Psoas muscle (tissue), 8 donors: Measurements from ENCODE around the gene ZSCAN30. TPM values are rescaled to one million over a fixed set of nuclear protein-coding genes. Genes with fewer than 3 reads are reported as not detected.

Experiments
- ATAC-seq, 4 donors: fragments of 200-7000 bp; cut with Tn5 transposase; one replicate each; pipeline ENCODE4 v1.9.1; 2020; ENCODE audit warnings: moderate library complexity in 3 of 4, mild to moderate bottlenecking in 2 of 4
- DNase-seq, 2 donors: peaks; one replicate each; pipeline ENCODE4 v3.0.0-alpha.2; 2020
- H3K27ac ChIP-seq: fragments of 200-600 bp; one replicate; pipeline ENCODE4 v1.8.0; 2022
- H3K27me3 ChIP-seq, 3 donors: fragments of 200-600 bp in 1 of 3; one replicate each; pipeline versions ENCODE4 v1.6.1 to v1.8.0; 2013 to 2022; ENCODE audit warnings: low read length in 2 of 3, mild to moderate bottlenecking in 2 of 3, moderate library complexity in 1 of 3; ENCODE audit not compliant: insufficient read depth in 3 of 3
- H3K36me3 ChIP-seq, 2 donors: fragments of 200-600 bp in 1 of 2; one replicate each; pipeline versions ENCODE4 v1.6.1 to v1.8.0; 2013 to 2022; ENCODE audit warnings: low read depth in 1 of 2, mild to moderate bottlenecking in 1 of 2, moderate library complexity in 1 of 2; ENCODE audit not compliant: insufficient read depth in 1 of 2
- H3K4me1 ChIP-seq: fragments of 200-600 bp; one replicate; pipeline ENCODE4 v1.8.0; 2022
- H3K4me3 ChIP-seq: fragments of 200-600 bp; one replicate; pipeline ENCODE4 v1.8.0; 2022; ENCODE audit warnings: mild to moderate bottlenecking
- H3K9me3 ChIP-seq: fragments of 200-600 bp; one replicate; pipeline ENCODE4 v1.8.0; 2022
- WGBS, 3 donors: extraction: QIAGEN DNeasy Blood & Tissue Kit; methylation state at CpG; one replicate each; pipeline versions ENCODE4 v1.1.6 to v1.1.7; 2013; 5-methylcytosine and 5-hydroxymethylcytosine counted together
- intact Hi-C, 2 donors: fragments of 100-400 bp; cut with DNase I; formaldehyde crosslinking; loops; one replicate each; pipeline versions ENCODE4 v1.11.0 to v1.14.2; 2022
- polyA plus RNA-seq, 3 donors: library from polyadenylated mRNA; stranded (reverse); fragments of 200-250 nt; gene quantifications; one replicate each; pipeline ENCODE4 v1.2.3, GENCODE V29; 2013
- total RNA-seq, 4 donors: library from RNA; stranded (reverse); fragmentation: NEBNext Ultra II Directional in 2 of 4; extraction: Animal tissue kit (Norgen Biotek cat#: 25700) in 2 of 4; gene quantifications; one replicate each; pipeline versions ENCODE4 v1.2.1 to v1.2.4, GENCODE V29; 2021 to 2023
- TF ChIP-seq, protein P1 (sequence below): fragments of 200-600 bp; IDR thresholded peaks from one replicate; pipeline ENCODE4 v1.8.0; 2022; ENCODE audit warnings: antibody characterized with exemption
- donor health status: healthy with polysubstance abuse.
- donor health status: DM: no; HTN: no; CAD: no; lungs with moderate emphysema.
- donor health status: Bipolar disorder and iron deficiency.
- donor health status: healthy.
- donor health status: DM: yes; HTN: yes; CAD: no.
- donor health status: DM: no; HTN: no; CAD: no.
- donor health status: DM: no; HTN: no; CAD: no.
- donor health status: DM: yes; HTN: yes; CAD: no.

Gene ZSCAN30
- total and polyA plus RNA-seq, 7 donors: 3.0 to 12.2 (median 8.8) TPM

DNA sequence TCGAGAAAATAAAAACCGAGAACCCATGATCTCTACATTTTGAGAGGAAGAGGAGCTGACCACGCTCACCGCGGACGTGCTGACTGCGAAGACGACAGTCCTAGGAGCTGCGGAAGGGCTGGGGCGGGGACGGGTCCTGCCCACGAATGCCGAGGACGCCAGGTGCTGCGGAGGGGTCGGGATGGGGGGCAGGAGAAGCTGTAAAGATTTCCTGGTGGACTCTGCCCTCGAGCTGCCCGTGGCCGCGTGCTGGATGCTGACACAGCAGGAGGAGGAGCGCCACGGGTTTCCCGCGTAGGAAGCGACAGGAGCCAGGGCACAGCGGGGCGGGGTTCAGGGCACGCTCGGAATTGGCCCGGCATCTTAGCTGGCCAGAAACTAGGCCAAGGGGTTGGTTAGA, 22.2 kb downstream of the ZSCAN30 start:
- Histone ChIP-seq H3K36me3 (peaks cover 0 to 16% of the 10 kb centered on the region in 2 donors), H3K27ac (peak overlapping the region; percentile 78), H3K27me3 (no peaks in the 10 kb centered on the region), H3K4me3 (peak overlapping the region; percentile 73), H3K4me1 (no peaks in the 10 kb centered on the region), H3K9me3 (peaks cover 5% of the 10 kb centered on the region)
- TF ChIP-seq, protein P1, sequence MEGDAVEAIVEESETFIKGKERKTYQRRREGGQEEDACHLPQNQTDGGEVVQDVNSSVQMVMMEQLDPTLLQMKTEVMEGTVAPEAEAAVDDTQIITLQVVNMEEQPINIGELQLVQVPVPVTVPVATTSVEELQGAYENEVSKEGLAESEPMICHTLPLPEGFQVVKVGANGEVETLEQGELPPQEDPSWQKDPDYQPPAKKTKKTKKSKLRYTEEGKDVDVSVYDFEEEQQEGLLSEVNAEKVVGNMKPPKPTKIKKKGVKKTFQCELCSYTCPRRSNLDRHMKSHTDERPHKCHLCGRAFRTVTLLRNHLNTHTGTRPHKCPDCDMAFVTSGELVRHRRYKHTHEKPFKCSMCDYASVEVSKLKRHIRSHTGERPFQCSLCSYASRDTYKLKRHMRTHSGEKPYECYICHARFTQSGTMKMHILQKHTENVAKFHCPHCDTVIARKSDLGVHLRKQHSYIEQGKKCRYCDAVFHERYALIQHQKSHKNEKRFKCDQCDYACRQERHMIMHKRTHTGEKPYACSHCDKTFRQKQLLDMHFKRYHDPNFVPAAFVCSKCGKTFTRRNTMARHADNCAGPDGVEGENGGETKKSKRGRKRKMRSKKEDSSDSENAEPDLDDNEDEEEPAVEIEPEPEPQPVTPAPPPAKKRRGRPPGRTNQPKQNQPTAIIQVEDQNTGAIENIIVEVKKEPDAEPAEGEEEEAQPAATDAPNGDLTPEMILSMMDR: no peak
- WGBS, 3 donors: 31 to 40% (median 31%) methylated on average over 28 to 30 of the region's 30 CpGs
- peak; percentile 26 to 67 for DNase-seq
- ATAC-seq: peak; percentile 20 to 51 (median 34)
- intact Hi-C loops: loop anchor here in 1 of 2 donors (1.0 kb wide), 1 partner anchor 22 kb away; the partner anchor contains the start of gene ZSCAN30

DNA sequence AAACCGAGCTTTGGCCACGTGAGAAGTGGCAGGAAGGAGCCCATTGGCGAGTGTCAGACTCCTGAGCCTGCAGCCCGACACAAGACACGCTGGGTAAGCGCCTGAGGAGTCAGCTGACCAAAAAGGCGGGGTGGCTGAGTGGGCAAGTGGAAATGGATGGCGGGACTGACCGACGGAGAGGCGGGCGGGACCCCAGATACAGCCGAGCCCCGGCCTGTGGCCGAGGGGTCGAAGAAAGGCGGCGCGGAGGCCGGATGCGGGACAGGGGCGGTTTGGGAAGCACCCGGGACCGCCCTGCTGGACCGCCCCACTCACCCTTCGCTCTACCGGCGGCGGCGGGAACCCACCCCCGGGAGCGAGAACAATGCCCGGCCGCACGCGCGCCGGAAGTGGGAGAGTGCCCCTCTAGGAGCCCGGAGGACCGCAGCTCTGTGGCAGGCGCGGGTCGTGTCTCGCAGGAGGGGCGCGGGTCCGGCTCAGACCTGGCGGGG, 22.8 kb downstream of the ZSCAN30 start:
- DNase-seq (peak; percentile 85 to 89), ATAC-seq (peak; percentile 88 to 95 (median 95))
- Histone ChIP-seq H3K9me3 (peaks cover 5% of the 10 kb centered on the region), H3K36me3 (peaks cover 2 to 22% of the 10 kb centered on the region in 2 donors), H3K4me1 (no peaks in the 10 kb centered on the region), H3K27me3 (no peaks in the 10 kb centered on the region), H3K27ac (peak overlapping the region; percentile 78), H3K4me3 (peak overlapping the region; percentile 73)
- intact Hi-C loops: loop anchor here in 1 of 2 donors (1.0 kb wide), 1 partner anchor 23 kb away; the partner anchor contains the start of gene ZSCAN30
- TF ChIP-seq, protein P1: no peak
- WGBS, 3 donors: 0 to 2% (median 1%) methylated on average over 42 to 48 of the region's 48 CpGs

DNA sequence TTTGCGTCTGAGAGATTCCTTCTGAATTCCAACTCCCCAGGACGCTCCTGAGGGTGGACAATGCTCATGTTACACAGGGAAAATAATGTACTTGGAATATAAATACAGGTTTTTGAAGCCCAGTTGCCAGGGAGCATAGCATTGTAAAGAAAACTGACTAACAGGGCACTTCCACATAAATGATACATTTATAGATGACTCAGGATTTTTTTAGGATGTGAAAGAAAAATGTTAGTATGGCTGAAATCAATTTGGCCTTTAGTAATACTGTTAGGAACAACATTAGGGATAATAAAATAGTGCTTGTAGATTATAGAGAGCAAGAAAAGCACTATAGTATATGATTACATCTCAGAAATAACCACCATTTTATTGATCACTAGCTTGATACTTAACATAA, 25.6 kb downstream of the ZSCAN30 start:
- TF ChIP-seq, protein P1: no peak
- intact Hi-C loops: no loop called here

DNA sequence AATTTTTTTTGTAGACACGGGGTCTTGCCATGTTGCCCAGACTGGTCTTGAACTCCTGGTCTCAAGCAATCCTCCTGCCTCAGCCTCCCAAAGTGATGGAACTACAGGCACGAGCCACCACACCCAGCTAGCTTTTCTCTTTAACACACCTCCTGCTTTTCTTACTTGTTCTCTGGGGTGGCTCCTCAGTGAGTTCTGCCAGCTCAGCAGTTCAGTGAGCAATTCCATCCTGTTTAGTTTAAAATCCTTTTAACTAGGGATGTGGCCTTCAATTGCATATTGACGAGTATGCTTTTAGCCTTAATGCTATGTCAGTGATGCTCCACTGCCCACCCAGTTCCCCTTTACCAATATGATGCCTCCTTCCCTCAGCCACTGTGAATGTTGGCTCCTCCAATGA, 33.1 kb downstream of the ZSCAN30 start:
- peaks cover 10 to 76% of the 10 kb centered on the region in 2 donors for H3K36me3 ChIP-seq
- H3K4me3 ChIP-seq: no peak overlapping the region
- no peaks in the 10 kb centered on the region for H3K27me3 ChIP-seq
- H3K4me1 ChIP-seq: no peaks in the 10 kb centered on the region
- DNase-seq (no peak), ATAC-seq (no peak)
- WGBS, 3 donors: 90 to 96% (median 93%) methylated on average over 3 of the region's 3 CpGs
- intact Hi-C loops: no loop called here
- peaks cover 18% of the 10 kb centered on the region for H3K9me3 ChIP-seq
- no peak overlapping the region for H3K27ac ChIP-seq
- TF ChIP-seq, protein P1: no peak

More for the DNA sequence above, 25.6 kb downstream of the ZSCAN30 start:
- WGBS, 3 donors: 81 to 85% (median 84%) methylated on average over 2 of the region's 2 CpGs
- no peak for DNase-seq
- no peak overlapping the region for H3K4me3 ChIP-seq
- H3K36me3 ChIP-seq: peaks cover 3 to 42% of the 10 kb centered on the region in 2 donors
- H3K9me3 ChIP-seq: peaks cover 5% of the 10 kb centered on the region
- no peak overlapping the region for H3K27ac ChIP-seq
- H3K27me3 ChIP-seq: no peaks in the 10 kb centered on the region
- no peaks in the 10 kb centered on the region for H3K4me1 ChIP-seq
- ATAC-seq: no peak
